Spinal cord (tissue), 10 donors: ENCODE results near the gene FRAS1. TPM values are rescaled to one million over a fixed set of nuclear protein-coding genes. Genes with fewer than 3 reads are reported as not detected.
A peak's percentile ranks its signal among the peaks of the same experiment; 100 is the strongest.

ENCODE experiments used
- DNase-seq, 6 donors: peaks; one replicate each; pipeline versions ENCODE4 v3.0.0 to v3.0.0-alpha.2; 2013 to 2015; ENCODE audit warnings: low spot score in 6 of 6, low read depth in 4 of 6
- H3K27ac ChIP-seq: one replicate; pipeline ENCODE4 v1.5.1; 2013; ENCODE audit warnings: low read depth, low read length, control low read depth
- H3K27me3 ChIP-seq: one replicate; pipeline ENCODE4 v1.6.1; 2013; ENCODE audit warnings: low read length; ENCODE audit not compliant: control insufficient read depth, insufficient read depth
- H3K36me3 ChIP-seq: one replicate; pipeline ENCODE4 v1.6.1; 2013; ENCODE audit warnings: low read length; ENCODE audit not compliant: control insufficient read depth, insufficient read depth
- H3K4me1 ChIP-seq: one replicate; pipeline ENCODE4 v1.6.1; 2013; ENCODE audit warnings: low read length; ENCODE audit not compliant: control insufficient read depth, insufficient read depth
- H3K4me3 ChIP-seq: one replicate; pipeline ENCODE4 v1.5.1; 2013; ENCODE audit warnings: low read depth, low read length, control low read depth
- H3K9me3 ChIP-seq: one replicate; pipeline ENCODE4 v1.6.1; 2013; ENCODE audit warnings: low read length; ENCODE audit not compliant: control insufficient read depth, insufficient read depth
- WGBS: methylation state at CpG from one replicate; pipeline ENCODE4 v1.1.5; 2013; ENCODE audit warnings: missing lambda C conversion rate; ENCODE audit not compliant: insufficient coverage; 5-methylcytosine and 5-hydroxymethylcytosine counted together
- polyA plus RNA-seq, 2 donors: library from polyadenylated mRNA; unstranded; fragments of 120-200 nt; gene quantifications; one replicate each; pipeline ENCODE4 v1.2.1, GENCODE V29; 2013; ENCODE audit not compliant: insufficient read length in 2 of 2
- total RNA-seq, 2 donors: library from RNA; depleted of rRNA in 1 of 2; stranded (reverse); fragments of 120-200 nt in 1 of 2; fragments of >200 nt in 1 of 2; gene quantifications; one replicate each; pipeline versions ENCODE4 v1.2.3 to v1.2.4, GENCODE V29; 2013 to 2014
- donor health status: healthy.

FRAS1 gene
- total and polyA plus RNA-seq, 4 donors, result 7.5 to 24.0 (median 16.5) TPM

DNA sequence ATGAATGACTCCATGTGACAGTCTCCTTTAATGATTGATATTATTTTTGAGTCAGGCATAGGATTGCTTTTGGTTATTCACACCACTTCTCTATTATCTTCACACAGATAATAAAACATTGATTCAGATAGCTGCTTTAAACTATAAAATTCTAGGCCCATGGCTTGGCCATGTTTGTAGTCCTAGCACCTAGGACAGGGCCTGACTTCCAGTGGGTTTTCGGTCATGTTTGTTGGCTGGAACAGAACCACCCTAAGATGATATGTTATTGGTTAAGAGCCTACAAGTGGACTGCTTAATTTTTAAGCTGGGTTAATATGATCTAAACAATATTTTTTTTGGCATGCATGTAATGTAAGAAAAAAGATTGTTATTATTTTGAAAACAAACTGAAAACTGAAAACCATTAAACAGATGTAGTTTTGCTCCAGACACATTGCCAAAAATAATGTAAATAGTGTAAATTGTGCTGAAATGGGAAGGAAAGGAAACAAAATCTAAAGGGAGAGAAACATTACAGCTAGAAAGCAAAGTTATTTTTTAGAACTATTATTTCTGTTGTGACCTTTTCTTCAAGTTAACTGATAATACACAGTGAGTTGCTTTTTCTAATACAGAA, 98.0 kb downstream of the FRAS1 start:
- DNase-seq, result no peak
- Histone ChIP-seq H3K9me3 (no peaks in the 10 kb centered on the region), H3K36me3 (no peaks in the 10 kb centered on the region), H3K27ac (no peak overlapping the region), H3K4me1 (no peaks in the 10 kb centered on the region), H3K27me3 (no peaks in the 10 kb centered on the region), H3K4me3 (no peak overlapping the region)
- WGBS, result no CpG with 5 or more reads among the region's 1 CpG

DNA sequence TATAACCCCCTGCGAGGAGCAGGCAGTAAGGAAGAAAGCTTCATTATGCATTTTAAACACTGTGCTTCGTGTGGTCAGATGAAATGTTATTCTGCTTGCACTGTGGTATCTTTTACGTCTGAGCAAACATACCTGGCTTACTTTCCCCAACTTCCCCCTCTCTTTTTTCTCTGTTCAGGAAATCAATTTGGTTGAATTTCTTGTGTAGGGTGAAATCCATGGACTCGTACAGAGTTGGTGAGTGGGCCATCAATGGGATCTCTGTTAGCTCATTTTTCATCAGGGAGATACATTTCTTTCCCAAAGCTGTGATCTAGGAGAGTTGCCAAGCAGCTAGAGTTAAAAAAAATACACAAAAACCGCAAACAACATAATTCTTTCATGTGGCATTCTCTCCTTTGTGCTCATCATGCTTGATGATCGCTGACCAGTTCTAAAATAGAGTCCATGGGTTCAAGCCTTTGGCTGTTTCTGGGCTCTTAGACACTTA, 98.5 kb downstream of the FRAS1 start:
- no peaks in the 10 kb centered on the region for H3K36me3 ChIP-seq
- no peaks in the 10 kb centered on the region for H3K4me1 ChIP-seq
- no CpG with 5 or more reads among the region's 6 CpGs for WGBS
- DNase-seq, result peak in 2 of 6 donors; percentile 23 to 54
- no peaks in the 10 kb centered on the region for H3K9me3 ChIP-seq
- no peak overlapping the region for H3K4me3 ChIP-seq
- no peaks in the 10 kb centered on the region for H3K27me3 ChIP-seq
- no peak overlapping the region for H3K27ac ChIP-seq

DNA sequence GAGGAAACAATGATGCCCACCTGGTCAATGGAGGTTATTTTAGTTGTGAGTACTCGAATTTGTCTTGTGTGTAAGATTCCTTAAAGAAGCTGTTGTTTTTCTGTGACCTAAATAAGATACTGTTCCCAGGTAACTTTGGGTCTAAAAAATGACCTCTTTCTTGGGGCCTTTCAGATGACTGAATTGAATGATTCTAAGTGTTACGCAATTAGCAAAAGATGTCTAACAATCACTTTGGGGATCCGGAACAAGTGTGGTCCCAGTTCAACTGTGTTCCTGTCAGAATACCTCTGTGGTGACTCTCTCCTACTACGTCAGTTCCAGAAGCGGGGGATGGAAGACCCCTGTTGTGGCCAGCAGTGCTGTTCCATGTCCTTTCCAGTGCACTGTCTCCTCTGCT, 99.4 kb downstream of the FRAS1 start:
- WGBS, result 96% methylated on average over 5 of the region's 5 CpGs
- DNase-seq, result no peak
- H3K4me3 ChIP-seq, result no peak overlapping the region
- H3K9me3 ChIP-seq, result no peaks in the 10 kb centered on the region
- no peaks in the 10 kb centered on the region for H3K36me3 ChIP-seq
- H3K27me3 ChIP-seq, result no peaks in the 10 kb centered on the region
- no peak overlapping the region for H3K27ac ChIP-seq
- H3K4me1 ChIP-seq, result no peaks in the 10 kb centered on the region

DNA sequence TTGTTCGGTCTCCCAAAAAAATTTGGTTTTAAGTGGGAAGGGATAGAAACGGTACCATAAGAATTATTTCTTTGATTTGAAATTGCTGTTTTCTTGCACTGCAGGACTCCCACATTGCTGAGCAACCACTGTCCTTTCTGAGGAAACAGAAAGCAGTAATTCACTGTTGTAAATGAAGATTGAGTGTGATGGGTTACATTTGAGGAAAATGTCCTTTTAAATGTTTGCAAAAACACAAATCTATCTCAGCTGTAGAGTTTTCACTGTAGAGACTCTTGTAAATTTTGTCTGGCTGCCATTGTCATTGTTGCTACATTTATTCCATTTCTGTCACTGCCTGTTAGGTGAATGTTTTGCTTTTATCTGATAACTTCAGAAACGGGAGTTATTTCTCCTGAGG, 105.2 kb downstream of the FRAS1 start:
- Histone ChIP-seq H3K4me3 (no peak overlapping the region), H3K36me3 (no peaks in the 10 kb centered on the region), H3K9me3 (no peaks in the 10 kb centered on the region), H3K27me3 (no peaks in the 10 kb centered on the region), H3K27ac (no peak overlapping the region), H3K4me1 (no peaks in the 10 kb centered on the region)
- DNase-seq, result peak in 1 of 6 donors; percentile 39
- WGBS, result 19% methylated on average over 3 of the region's 3 CpGs

DNA sequence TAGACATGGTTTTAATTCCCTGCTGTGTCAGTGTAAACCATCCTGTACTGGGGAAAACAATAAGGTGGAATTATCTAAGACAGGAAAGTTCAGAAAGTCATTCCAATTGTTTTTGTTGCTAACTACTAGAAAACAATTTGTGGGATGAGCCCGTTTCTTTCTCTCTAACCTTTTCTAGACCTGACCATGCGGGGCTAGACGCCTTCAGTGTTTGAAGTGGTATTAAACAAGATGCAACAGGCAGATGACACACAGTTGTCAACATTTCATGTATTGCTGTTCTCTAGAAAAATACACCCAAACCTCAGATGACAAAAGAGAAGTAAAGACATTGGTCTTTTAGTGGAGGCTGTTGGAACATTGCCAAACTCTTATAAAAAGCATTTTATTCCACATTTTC, 105.7 kb downstream of the FRAS1 start:
- no peak for DNase-seq
- Histone ChIP-seq H3K36me3 (no peaks in the 10 kb centered on the region), H3K9me3 (no peaks in the 10 kb centered on the region), H3K27ac (no peak overlapping the region), H3K4me3 (no peak overlapping the region), H3K27me3 (no peaks in the 10 kb centered on the region), H3K4me1 (no peaks in the 10 kb centered on the region)
- WGBS, result no CpG with 5 or more reads among the region's 3 CpGs

DNA sequence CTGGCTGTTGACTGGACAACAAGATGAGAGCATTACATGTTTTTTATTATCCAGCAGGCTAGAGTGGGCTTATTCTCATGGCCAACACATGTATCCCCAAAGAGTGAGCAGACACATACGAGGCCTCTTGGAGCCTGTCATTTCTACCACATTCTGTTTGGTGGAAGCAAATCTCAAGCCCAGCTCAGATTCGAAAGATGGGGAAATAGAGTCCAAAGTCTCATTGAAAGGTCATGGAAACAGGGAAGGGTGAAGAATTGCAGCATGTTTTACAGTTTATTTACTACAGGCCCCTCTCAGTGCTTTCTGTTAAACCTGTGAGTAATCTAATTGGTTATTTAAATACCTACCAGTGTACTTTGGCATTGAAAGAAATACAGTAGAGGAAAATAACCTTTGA, 108.6 kb downstream of the FRAS1 start:
- no peak overlapping the region for H3K4me3 ChIP-seq
- H3K4me1 ChIP-seq, result no peaks in the 10 kb centered on the region
- H3K27me3 ChIP-seq, result no peaks in the 10 kb centered on the region
- no peaks in the 10 kb centered on the region for H3K9me3 ChIP-seq
- H3K27ac ChIP-seq, result no peak overlapping the region
- no CpG with 5 or more reads among the region's 2 CpGs for WGBS
- no peak for DNase-seq
- no peaks in the 10 kb centered on the region for H3K36me3 ChIP-seq

DNA sequence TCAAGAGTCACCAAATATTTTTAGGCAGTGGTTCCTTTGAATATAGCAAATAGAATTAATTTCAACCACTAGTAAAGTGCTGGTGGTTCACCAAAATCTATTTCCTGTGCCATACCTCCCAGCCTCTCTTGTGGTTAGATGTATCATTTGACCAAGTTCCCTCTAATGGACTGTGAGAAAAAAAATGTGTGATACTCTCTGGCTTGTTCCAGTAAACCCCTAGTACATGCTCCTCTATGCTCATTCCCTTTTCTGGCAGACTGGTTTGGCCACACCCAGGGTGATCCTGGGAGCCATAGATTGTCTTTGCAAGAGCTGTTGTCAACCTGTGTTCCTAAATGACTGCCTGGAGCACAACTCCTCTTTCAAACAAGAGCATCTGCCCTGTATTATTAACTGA, 109.5 kb downstream of the FRAS1 start:
- H3K27me3 ChIP-seq, result no peaks in the 10 kb centered on the region
- H3K27ac ChIP-seq, result no peak overlapping the region
- H3K36me3 ChIP-seq, result no peaks in the 10 kb centered on the region
- H3K9me3 ChIP-seq, result no peaks in the 10 kb centered on the region
- H3K4me3 ChIP-seq, result no peak overlapping the region
- no peak for DNase-seq
- H3K4me1 ChIP-seq, result no peaks in the 10 kb centered on the region

DNA sequence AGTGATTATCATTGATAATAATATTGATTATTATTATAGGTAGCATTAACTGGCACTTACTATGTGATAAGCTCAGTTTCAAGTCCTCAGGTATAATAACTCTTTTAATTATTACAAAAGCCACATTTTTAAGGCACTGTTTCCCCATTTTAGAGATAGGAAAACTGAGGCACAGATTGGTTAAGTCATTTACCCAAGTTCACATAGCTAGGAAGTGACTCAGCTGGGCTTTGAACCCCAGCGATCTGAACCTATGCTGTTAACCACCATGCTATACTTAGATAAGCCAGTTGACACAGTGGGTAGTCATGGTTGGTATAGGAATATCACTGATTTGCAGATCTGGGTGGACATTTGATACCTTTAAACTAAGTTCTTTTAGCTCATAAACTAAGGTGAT, 110.4 kb downstream of the FRAS1 start:
- Histone ChIP-seq H3K27ac (no peak overlapping the region), H3K27me3 (no peaks in the 10 kb centered on the region), H3K4me3 (no peak overlapping the region), H3K9me3 (no peaks in the 10 kb centered on the region), H3K36me3 (no peaks in the 10 kb centered on the region), H3K4me1 (no peaks in the 10 kb centered on the region)
- DNase-seq, result no peak
- no CpG with 5 or more reads among the region's 1 CpG for WGBS

DNA sequence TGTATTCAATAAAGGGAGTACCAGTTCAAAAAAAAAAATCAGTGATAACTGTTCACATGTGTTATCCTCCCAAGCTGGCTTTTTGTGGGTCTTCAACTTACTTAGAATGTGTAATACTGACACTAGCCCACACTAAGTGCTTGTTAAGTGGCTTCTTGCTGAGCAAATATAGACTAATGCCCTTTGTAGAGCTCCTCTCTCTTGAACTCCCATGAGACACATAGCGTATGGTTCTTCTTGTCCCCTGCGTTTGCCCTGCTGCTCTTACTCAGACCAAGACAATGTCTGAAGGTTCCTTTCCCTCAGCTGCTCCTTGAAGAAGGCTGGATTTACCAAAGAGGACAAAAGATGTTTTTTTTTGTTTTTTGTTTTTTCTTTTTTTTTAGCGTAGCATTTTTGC, 110.9 kb downstream of the FRAS1 start:
- no peaks in the 10 kb centered on the region for H3K36me3 ChIP-seq
- DNase-seq, result no peak
- no peak overlapping the region for H3K27ac ChIP-seq
- 58% methylated on average over 2 of the region's 3 CpGs for WGBS
- no peaks in the 10 kb centered on the region for H3K4me1 ChIP-seq
- H3K4me3 ChIP-seq, result no peak overlapping the region
- no peaks in the 10 kb centered on the region for H3K27me3 ChIP-seq
- no peaks in the 10 kb centered on the region for H3K9me3 ChIP-seq

DNA sequence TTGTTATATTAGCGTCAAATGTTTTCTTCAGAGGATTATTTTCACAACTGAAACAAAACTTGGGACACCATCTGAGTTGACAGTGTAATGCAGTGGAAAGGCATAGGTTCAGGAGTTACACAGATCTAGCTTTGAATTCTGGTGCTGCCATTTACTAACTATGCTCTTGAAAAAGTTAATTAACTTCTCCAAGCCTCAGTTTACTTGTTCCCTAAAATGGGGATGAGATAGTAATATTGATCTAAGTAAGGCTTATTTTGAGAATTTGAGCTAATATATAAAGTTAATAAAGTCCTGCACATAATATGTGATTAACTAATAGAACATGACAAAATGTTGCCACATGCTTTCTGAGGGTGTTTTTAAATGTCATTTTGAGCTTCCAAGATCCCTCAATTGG, 112.6 kb downstream of the FRAS1 start:
- WGBS, result no CpG with 5 or more reads among the region's 1 CpG
- no peaks in the 10 kb centered on the region for H3K4me1 ChIP-seq
- no peaks in the 10 kb centered on the region for H3K9me3 ChIP-seq

More for the DNA sequence above, 112.6 kb downstream of the FRAS1 start:
- H3K27me3 ChIP-seq, result no peaks in the 10 kb centered on the region
- no peak for DNase-seq
- H3K27ac ChIP-seq, result no peak overlapping the region
- no peaks in the 10 kb centered on the region for H3K36me3 ChIP-seq
- no peak overlapping the region for H3K4me3 ChIP-seq
